HG02970 (cell line): ENCODE data around the gene UPP1.

ENCODE experiments used
- ATAC-seq: cut with Tn5 transposase; IDR thresholded peaks from one replicate; pipeline ENCODE4 v1.9.1; 2021; ENCODE audit warnings: mild to moderate bottlenecking, moderate library complexity, moderate number of reproducible peaks; ENCODE audit not compliant: unreplicated experiment, low FRiP score

Gene UPP1

DNA sequence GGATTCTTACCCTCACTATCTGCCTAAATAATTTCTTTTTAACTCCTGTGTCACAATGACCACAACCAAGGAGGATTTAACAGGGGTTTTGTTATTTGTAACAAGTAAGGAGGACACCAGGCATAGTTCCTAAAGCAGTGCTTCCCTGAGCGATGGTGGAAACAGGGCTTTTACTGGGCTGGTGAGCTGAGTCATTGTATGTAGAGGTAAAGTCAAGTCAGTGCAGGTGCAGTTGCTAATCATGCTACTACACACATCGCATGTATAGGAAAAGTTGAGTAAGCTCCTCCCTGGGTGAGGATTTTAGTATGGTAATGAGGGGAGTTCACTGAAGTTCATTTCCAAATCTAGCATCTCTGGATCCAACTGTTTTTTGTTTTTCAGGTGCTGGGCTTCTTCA lies 59.2 kb downstream of the UPP1 start:
- ATAC-seq, result no peak

DNA sequence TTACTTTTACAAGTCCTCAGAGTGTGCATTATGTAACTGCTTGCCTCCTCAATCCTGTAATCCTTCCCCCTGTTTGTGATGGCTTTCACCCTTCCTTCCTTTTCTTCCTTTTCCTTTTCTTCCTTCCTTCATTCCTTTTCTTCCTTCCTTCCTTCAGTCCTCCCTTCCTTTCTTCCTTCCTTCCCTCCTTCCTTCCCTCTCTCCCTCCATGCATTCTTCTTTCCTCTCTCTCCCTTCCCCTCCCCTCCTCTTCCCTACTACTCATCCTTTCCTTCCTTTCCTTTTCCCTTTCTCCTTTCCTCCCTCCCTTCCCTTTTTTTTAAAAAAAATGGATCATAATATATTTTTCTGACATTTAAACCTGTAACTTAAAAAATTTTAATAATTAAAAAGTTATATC lies 60.0 kb downstream of the UPP1 start:
- ATAC-seq, result no peak

DNA sequence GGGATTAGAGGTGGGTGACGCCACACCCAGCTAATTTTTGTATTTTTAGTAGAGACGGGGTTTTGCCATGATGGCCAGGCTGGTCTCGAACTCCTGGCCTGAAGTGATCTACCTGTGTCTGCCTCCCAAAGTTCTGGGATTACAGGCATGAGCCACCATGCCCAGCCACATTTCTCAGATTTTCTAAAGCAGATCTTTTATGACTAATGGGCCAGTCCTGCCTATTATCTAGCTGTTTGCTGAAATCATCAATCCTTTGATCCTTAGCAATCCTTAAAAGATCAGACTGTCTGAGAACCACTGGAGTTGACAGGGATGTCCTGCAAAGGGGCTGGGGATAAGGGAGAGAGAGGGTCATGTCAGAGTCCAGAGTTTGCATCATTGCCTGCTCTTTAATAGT lies 61.0 kb downstream of the UPP1 start:
- no peak for ATAC-seq

DNA sequence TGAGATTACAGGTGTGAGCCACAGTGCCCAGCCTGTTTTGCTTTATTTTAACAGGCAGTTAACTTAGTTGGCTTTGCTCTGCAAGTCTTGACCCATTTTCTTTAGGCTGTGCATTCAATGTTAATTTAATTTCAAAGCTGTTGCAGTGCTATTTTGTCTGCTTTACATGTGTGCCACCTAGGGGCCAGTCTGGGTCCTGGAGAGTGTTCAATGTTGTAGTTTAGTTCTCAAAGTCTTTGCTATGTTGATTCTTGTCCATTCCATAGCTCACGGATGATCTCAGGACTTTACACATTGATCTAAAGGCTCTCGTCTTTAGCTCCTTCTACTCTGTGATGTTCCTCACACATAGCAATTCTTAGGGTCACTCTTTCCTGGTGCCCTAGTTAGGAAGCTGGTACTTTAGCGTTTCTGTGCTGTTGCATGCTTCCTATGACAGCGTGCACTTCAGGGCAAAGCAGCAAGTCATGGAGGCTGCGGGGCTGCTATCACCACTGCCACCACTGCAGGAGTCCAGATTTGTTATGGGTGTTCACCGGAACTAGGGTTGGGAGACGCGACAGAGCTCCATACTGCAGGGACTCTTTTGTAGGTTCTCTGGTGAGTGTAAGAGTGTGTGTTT lies 65.8 kb downstream of the UPP1 start:
- no peak for ATAC-seq
